Activated CD4-positive, CD25-positive, alpha-beta regulatory T cell (primary cell): ENCODE results near the gene CHRNA5.

Experiments
- DNase-seq, 4 experiments: peaks; one replicate each; lab custom pipeline; 2025; lab: John Stamatoyannopoulos, UW

CHRNA5 gene

DNA sequence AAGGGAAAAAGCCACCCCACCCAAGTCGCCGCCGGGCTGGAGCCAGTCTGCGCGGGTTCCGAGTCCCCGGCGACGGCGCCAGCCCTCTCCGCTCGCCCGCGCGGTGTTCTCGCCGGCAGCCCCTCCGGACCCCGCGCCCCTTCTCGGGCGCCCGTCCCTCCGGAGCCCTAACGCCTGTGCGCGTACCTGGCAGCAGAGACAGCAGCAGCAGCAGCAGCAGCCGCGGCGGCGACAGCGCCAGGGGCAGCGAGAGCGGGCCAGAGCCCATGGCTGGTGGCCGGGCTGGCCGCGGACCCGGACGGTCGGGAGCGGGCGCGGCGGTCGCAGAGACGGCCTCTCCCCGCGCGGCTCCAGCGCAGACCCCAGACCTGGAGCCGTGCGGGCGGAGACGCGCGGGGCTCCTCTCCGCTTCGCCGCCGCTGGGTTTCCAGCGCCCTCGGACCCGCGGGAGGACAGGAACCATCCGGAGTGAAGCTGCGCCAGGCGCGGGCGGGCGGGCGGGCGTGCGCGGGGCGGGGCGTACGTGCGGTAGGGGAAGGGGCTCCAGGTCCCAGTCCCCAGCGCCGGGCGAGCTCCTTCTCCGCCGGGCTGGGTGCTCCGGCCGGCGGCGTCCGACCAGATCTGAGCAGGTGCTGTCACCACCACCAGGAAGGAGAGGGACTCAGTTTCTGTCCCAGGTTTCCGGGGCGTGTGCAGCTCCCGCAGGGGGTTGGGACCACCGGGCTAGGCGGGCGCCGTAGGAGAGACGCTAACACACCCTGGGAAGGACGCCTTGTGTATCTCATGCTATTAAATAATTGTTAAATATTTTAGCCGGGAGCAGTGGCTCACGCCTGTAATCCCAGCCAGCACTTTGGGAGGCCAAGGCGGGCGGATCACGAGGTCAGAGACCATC lies 55.5 kb downstream of the CHRNA5 start, which contains the start of gene CHRNA3:
Gene CHRNA3 (minus strand): TSS at position 470 of the 895 bp plus-strand sequence. CDS start 202 bp downstream, at position 268.
- DNase-seq = no peak

DNA sequence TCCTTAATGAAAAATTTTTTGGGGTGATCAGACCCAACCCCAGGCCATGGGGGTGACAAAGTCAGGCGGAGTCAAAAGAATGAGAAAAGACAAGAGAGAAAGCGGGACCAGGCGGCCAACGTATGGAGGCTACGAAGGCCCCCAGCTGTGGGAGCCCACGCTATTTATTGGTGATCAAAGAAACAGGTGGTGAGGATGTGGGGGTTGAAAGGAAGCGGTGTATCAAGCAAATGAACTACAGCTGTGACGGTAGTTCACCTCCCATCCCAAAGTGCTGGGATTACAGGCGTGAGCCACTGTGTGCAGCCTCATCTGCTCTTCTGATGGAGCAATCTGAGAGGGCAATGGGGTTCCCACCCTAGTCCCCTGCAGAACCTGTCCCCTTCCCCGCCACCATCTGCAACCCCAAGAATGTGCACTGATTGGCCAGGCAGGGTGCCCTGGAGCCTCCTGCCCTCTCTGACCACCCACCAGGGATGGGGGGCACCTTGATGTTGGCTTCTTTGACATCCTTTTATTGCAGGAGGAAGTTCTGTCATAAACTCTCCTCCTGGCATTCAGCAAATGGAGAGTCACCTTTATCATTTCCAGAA lies 56.6 kb downstream of the CHRNA5 start:
- DNase-seq = no peak

DNA sequence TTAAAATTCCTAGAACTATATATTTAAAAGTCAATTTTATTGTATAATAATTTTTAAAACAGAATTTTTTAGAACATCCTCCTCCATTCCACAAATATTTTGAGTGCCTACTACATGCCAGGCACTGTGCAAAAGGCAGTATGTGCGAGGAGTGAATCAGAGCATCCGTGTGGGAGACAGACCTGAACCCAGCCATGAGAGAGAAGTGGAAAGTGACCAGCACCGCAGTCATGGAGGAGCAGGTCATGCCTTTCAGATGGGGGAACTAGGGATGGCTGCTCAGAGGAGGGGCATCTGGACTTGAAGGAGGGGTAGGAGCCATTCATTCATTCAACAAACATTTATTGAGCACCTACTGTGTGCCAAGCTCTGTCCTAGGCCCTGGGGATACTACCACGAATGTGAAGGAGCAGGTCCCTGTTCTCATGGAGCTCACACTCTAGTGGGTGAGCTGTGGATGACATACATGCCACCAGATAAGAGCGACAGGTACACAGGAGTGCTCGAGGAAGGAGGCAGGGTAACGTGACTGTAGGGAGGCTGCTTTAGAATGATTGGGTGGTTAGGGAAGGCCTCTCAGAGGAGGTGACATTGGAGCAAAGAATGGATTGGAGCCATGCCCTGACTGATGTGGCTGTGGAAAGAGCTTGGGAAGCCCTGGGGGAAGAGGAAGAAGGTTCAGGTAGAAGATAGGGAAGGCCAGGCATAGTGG lies 58.6 kb downstream of the CHRNA5 start:
- DNase-seq = no peak

DNA sequence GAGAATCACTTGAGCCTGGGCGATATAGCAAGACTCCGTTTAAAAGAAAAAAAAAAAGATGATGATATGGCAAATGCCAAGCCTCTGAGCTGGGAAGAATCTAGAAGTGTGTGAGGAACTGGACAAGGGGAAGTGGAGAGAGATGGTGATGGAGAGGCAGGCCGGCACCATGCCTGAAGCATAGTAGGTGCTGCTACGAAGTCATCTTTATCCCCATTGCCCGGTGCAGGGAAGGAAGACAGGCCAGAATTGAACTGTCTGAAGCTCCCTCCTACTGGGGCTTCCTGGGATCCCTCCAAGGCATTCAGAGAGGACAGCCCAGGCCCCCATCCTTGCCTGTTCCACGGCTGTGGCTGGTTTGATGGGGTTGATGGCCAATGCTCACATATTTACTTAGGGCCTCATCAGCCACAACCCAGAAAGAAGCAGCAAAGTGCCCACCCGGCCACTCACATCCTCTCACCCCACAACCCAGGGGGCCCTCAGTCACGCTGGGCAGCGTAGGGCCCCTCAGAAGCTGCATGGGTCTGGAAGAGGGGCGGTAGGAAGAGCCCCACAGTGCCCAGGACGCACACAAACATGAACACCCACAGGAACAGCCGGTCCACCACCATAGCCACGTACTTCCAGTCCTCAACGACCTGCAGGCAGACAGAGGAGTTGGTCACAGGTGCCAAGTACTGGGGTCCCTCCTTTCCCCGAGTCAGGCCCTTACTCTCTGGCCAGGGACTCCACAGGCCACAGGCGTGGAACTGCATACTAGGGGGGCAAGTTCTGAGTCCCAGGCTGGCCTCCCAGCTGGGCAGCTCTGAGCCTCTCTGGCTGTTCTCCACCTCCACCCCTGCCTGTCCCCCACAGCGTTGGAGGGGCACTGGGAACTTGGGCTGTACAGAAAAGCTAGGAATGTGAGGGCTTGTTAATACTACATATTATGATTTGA lies 59.6 kb downstream of the CHRNA5 start:
- no peak for DNase-seq

DNA sequence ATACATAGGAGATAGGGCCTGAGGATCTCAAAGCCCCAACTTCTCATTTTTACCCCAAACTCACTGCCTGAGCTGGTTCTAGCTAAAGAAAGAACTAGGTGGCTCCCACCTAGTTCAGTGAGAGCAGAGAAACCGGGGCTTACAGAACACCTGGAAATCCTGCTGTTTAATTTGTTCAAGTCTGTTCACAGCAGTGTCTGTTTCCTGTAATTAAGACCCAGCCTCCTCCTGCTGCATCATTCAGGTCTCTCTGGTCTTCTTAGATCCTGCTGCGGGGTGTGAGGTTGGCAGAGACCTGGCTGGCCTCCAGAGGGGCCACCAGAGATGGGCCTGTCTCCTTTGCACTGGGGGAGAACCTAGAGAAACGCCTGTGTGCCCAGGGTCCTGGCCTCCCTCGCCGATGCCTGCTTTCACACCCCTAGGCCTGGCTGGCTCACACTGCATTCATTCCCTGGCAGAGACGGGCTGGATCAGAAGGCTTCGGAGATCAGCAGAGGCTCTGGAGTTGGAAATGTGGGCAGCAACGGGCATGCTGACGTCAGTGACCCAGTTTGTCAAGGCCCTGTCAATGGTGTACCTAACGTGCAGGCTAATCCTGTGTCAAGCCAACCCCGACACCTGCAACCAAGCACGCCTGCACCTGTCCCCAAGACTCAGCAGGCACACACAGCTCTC lies 60.4 kb downstream of the CHRNA5 start:
- no peak for DNase-seq

DNA sequence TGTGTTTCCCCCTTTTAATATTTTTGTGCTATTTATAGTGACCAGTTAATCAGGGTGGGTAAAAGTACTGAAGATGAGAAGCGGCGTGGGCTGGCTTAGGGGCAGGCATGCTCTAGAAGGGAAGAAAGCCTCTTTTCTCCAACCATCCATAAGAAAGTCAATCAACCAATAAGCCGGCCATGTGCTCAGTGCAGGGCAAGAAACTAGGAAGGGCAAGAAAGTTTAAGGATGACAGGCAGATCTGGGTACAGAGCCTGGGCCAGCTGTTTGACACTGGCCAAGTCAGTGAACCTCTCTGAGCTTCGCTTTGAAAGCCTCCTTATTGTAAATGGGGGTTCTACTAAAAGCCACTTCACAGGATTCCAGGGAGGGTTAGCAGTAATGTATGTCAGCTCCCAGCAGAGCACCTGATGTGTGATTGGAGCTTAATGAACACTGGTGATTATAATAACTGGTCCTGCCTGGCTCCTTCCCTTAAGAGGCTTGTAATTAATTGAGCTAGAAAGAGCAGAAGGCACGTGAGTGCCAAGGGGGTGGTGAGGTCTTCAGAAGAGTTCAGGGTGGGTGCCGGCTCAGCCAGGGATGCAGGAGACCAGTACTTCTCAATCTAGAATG lies 61.2 kb downstream of the CHRNA5 start:
- DNase-seq = no peak

DNA sequence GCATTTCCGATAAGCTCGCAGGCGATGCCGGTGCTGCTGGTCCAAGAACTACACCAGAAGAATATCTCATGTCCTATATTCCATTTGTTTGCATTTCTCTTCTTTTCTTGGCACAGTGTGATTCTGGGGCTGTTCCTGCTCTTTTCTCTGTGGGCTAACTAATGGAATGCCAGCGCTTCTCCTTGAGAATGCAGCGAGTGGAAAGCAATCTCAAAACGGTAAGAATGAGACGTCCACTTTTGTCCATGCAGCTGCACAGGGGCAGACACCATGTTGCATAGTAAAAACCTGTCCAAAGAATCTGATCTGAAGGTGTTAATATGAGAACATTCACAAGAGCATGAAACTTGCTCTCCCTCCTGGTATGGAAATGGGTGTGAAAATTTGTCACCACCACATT lies 62.0 kb downstream of the CHRNA5 start:
- DNase-seq = no peak

DNA sequence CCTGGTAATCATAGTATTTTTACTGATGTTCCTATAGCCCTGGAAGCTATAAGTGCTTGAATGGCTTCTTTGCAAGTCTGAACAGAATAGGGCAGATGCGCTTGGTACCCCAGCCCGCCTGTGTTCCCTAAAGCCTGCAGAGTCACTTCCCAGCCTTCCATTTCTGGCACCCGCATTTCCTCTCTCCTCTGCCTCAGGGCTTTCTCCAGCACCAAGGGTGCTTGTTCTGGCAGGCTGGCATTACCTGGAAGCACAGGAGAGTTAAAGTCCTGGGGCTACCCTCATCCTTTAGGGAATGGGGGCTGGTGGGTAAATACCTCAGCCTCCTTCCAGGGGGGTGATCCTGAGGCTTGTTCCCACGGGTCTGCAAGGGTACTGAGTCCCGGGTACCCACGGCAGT lies 62.9 kb downstream of the CHRNA5 start:
- DNase-seq = no peak

DNA sequence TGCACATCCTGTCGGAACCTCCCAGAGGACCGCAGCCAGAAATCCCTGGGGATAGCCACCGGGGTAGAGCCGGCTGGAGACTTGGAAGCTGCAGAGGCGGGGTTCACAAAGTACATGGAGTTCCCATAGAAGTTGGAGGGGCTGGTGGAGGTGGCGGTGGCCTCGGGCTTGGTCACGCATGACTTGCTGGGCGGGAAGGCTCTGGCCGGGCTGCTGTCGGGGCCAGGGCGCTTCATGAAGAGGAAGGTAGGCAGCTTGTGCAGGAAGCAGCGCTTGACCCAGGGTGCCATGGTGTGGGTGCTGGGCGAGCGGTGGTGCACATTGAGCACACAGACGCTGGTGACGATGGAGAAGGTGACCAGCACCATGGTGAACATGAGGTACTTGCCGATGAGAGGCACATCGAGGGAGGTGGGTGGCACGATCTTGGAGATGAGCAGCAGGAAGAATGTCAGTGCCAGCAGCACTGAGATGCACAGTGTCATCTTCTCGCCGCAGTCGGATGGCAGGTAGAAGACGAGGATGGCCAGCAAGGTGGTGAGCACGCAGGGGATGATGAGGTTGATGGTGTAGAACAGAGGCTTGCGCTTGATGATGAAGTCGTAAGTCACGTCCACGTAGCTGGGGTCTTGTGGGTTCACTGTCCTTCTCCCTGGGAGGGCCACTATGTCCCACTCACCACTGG lies 63.9 kb downstream of the CHRNA5 start:
- DNase-seq = no peak

DNA sequence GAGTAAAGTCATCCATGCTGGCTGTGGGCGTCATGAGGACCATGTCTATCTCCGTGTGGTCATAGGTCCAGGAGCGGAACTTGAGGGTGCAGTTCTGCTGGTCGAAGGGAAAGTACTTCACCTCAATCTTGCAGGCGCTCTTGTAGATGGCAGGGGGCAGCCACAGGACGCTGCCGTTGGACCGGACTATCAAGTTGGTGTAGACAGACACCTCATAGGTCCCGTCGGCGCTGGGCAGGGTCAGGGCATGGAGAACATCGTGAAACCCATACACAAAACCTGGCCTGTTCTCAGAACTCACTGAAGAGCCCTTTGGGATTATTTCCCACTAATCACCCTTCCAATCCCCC lies 64.4 kb downstream of the CHRNA5 start:
- DNase-seq = no peak

DNA sequence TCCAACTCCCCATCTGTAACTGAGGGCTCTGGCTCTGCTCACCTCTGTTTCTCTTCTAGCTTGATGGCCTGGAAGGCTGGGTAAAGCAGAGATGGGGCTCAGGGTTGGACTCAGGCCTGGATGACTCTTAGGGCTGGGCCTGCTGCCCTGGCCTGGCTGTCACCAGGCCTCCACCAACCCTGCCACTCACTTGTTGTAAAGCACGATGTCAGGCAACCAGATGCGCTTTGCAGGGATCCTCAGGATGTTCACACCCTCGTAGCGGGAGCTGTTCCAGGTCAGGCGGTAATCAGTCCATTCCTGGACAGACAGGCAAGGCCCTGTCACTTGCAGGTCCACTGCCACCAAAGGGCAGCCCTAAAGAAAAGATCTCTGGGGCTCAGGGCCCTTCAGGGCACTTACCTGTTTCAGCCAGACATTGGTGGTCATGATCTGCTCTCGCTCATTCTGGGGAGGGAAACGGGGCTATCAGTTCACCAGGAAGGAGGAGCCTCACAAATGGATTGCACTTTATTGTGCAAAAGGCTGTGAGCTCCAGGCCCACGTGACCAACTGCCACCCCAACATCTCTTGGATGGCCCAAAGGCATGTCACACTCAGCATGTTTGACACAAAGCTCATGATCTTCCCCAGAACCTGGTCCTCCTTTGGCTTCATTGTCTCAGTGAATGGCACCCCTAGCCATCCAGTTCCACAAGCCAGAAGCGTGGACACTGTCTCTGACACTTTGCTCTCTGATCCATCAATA lies 65.7 kb downstream of the CHRNA5 start:
- no peak for DNase-seq

DNA sequence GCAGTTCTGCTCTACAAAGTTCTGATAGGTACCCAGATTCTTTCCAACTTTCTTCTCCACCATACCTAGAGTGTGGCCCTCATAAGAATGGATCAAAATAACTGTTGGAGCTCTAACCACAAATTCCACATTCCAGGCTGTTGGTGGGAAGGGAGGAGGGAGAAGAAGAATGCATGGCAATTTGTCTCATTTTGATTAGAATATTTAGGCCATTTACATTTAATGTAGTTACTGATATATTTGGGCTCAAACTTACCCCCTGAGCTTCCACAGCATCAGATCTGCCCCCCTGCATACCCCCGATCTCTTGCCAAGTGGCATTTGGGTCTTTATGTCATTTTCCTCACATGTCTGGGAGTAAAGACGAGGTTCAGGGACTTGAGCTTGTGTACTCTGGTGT lies 68.0 kb downstream of the CHRNA5 start:
- DNase-seq = no peak

DNA sequence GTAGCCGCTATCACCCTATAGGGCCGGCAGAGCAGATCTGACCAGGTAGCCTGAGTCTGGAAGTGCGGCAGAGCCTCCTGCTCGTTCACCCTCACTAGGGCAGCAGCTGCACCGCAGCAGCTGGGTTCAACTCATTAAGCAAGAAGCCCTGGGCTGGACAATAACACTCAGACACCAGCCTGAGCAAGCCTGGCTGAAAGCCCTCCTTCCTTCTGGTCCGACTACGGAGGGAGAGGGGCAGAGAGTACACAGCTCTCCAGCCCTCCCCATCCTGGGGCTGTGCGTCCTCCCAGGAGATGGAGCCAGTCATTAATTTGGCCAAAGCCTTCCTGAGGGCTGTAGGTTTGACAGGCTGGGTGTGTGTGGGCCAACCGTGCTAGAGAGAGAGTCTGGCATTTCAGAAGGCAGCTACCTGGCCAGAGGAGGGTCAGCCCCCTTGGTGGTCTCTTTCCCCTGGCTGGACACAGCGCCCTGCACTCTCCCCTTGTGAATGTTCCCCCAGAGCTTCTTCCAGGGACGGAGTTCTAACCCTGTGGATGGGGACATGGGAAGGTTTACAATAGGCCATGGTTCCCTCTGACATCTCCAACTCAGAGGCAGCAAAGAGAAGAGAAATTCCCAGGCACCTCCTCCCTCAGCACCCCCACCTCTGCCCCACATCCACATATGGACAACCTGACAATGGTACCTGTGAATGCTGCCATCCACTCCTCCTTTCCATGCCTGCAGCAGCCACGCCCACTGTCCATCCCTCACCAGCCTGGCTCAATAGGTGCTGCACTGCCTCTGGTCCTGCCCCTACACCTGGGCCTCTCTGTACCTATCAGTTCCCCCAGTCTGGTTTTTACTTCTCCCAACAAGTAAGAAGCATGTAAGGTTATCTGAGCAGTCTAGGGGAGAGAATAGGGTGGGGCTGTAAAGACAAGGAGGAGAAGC lies 69.2 kb downstream of the CHRNA5 start:
- DNase-seq = no peak

DNA sequence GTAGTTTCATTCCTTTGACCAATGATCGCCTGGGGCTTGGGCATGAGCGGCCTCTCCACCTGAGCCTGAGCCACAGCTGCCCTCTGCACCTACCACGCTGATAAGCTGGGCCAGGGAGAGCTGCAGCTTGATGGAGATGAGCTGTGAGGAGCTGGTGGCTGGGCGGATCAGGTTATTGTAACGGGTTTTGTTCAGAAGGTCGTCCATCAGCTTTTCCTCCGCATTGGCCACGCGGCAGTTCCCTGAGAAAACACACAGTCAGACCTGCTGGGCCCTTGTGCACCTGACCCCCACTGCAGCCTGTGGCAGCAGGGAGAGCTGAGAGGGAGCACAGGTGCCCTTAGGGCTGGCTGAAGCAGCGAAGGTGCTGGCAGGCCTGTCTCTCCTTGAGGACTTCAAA lies 70.0 kb downstream of the CHRNA5 start:
- no peak for DNase-seq

DNA sequence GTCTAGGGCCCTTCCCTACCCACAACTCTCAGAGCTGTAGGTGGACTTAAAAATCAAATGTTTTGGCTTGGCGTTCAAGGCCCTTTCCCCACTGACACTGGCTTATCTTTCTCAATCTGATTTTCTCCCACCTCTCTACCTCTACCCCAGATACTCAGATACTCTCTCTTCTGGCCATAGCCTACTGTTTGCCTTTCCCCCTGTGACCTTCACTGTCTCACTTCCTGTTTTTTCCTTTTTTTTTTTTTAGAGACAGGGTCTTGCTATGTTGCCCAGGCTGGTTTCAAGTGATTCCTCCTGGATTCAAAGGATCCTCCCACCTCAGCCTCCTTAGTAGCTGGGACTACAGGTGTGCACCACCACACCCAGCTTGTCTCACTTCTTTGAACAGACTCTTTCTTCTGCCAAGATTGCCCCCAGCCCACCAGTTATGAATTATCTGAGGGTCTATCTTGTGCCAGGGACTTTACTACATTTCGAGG lies 71.1 kb downstream of the CHRNA5 start:
- no peak for DNase-seq

DNA sequence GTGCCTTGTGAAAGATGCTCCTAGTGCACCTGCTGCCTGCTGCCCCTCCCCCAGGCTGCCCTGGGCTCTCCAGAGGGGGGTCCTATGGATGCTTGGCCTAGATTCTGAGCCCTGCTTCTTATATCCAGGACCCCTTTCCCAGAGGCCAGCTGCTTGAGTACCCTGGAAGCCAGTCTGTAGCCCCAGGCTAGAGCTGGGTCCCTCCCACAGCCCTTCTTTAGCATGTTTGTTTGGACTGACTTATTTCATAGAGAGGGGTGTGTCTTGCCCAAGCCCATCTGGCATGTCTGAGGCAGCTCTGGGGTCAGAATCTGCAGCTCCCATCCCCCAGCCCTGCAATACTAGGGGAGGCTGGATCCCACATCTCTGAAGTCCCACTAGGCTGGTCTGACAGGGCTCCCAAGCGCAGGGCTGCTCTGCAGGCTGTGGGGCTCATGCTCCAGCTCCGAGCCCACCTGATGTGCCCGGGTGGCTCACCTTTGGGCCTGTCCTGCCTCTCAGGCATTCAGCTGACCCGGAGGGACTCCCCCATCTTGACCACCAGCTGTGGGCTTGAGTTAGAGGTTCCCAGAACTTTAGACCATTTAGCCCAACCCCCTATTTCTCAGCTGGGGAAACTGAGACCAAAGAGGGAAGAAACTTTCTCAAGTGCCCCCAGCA lies 72.6 kb downstream of the CHRNA5 start:
- no peak for DNase-seq

DNA sequence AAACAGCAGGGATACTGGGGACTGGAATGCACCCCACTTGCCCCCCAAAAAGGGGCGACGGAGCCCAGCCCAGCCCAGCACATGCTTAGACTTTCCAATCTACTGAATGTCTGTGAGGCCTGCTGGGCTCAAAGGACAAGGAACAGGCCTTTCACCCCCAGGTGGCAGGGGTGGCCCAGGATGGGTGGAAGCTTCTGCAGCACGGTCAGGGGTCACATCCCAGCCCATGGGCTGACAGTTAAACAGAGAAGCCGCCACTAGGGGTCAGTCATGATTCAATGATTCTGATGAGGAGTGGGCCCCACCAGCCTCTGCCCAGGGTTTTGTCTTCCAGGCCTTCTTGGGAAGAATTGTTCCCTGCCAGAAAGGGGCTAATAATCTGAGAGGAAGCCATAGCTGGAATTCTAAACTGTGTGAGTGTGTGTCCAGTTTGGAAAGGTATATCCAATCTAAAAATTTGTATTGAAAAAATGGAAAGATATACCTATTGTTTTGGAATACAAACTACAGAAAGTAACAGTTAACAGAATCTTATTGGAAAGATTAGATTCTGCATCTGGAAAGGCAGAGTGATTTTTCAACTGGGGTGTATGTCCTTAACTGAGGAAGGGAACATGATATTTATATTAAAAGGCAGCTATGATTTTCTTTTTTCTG lies 73.5 kb downstream of the CHRNA5 start:
- DNase-seq = peak in 2 of 4 experiments; percentile 9 to 14
